Non-pigmented ciliary epithelial cell (primary cell): ENCODE results near the gene ITM2B.

Experiments used
- DNase-seq: peaks from one replicate; pipeline ENCODE4 v3.0.0-alpha.2; 2010; ENCODE audit warnings: low read depth

ITM2B gene

DNA sequence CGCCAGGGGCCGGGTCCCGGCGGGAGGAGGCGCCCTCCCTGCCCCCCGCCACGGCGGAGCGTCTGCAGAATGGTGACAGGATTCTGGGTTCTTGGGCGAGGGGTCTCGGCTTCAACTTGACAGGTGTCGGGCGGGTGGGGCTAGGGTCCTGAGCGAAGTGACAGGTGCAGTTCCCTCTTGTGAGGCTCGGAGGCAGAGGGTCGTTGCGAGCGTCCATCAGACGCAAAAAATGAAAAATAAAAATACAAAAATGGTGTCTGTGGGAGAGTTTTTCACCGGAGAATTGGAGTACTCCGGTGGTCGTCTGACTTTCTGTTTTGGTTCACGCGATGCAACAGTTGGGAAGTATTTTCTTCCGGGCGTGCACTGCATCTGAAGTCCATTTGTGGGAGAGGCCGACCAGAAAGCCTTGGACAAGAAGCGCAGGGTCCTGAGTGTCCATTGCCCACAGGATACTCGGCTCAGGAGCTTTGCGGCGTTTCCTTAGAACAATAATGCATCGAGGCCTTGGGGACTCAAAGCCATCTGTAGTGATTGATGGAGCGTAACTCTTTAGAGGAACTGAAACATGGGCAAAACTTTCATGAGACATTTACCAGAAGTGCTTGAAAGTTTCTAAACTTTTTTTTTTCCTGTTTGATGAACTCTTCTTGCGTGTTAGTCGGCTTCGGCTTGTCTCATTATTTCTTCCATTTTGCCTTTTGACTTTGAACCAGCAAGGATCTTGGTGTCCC is 71.3 kb downstream of the ITM2B start:
- no peak for DNase-seq

- no peak for DNase-seq
These were observed 78.2 kb downstream of the ITM2B start for GRCh38 chr13:48311223-48311622.

DNA sequence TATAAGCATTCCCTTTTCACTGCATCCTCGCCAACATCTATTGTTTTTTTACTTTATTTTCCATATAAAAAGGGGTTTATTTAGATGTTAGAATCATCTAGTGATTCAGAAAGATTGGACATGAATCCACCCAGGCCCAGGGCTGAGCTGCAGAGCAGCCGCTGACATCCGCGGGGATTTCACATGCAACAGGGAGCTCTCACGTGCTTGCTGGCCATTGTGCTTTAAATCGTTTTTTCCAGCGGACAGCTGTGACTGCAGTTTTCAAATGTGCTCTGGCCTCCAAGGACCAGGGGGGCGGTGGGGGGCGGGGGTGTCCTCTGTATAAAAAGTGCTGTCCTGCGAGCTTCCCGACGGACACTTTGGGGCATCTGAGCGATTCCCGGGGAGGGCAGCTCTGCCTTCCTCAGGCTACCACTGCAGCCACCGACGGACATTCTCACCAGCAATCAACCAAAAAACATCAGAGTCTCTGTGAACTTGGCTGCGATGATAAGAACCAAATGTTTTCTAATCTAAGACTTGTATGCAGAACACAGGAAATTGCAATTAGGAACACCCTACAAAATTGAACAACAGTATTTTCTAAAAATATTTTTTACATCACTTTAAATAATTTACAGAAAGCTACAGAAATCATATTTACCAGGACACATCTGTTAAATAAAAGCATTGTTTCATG is 83.1 kb downstream of the ITM2B start:
- DNase-seq, result no peak

- no peak for DNase-seq
These were observed 84.0 kb downstream of the ITM2B start for GRCh38 chr13:48316826-48317510.

GRCh38 chr13:48317511-48318376 is 84.7 kb downstream of the ITM2B start:
- DNase-seq, result no peak

- no peak for DNase-seq
These were observed 85.4 kb downstream of the ITM2B start for GRCh38 chr13:48318377-48318811.

DNA sequence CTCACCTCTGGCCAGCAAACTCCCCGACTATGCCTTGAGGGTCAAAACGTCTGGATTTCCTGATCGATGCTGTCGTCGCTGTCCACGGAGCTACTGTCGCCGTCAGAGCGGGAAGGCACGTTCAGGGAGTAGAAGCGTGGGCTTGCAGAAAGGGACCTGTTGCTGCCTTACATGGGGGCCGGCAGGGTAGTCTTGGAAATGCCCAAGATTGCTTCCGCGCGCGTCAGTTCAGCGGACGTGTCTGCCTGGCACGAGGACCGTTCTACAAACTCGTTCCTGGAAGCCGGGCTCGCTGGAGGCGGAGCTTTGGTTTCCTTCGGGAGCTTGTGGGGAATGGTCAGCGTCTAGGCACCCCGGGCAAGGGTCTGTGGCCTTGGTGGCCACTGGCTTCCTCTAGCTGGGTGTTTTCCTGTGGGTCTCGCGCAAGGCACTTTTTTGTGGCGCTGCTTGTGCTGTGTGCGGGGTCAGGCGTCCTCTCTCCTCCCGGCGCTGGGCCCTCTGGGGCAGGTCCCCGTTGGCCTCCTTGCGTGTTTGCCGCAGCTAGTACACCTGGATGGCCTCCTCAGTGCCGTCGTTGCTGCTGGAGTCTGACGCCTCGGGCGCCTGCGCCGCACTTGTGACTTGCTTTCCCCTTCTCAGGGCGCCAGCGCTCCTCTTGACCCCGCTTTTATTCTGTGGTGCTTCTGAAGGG is 86.0 kb downstream of the ITM2B start:
- no peak for DNase-seq
